Measurements from ENCODE around the gene ESPNL. TPM values are rescaled to one million over a fixed set of nuclear protein-coding genes. Genes with fewer than 3 reads are reported as not detected.

The ESPNL gene
- total and polyA plus RNA-seq, 10 donors, result 0.65 to 6.2 (median 1.7) TPM

GRCh38 chr2:238108423-238109183 is 8.5 kb downstream of the ESPNL start:
- H3K4me1 ChIP-seq, result peaks cover 15 to 40% (median 32%) of the 10 kb centered on the region in 6 donors
- TF ChIP-seq POLR2AphosphoS5 (IDR thresholded peaks at IDR 0.05) (peak in 1 of 3 donors; percentile 59), POLR2A (IDR thresholded peaks at IDR 0.05) (no peak), CTCF (IDR thresholded peaks at IDR 0.05 in 8 of 11, conservative IDR thresholded peaks at IDR 0.05 in 3 of 11) (no peak)
- H3K4me3 ChIP-seq, result peak overlapping the region in 2 of 8 donors; percentile 13 to 56
- intact Hi-C loops (cut with DNase I; ENCODE audit: low total_unique reads), result no loop called here
- H3K9me3 ChIP-seq, result peaks cover 7 to 30% (median 25%) of the 10 kb centered on the region in 8 donors
- peak overlapping the region in 4 of 8 donors; percentile 8 to 67 (median 53) for H3K27ac ChIP-seq
- H3K27me3 ChIP-seq (replicated peaks in 1 of 7), result no peaks in the 10 kb centered on the region
- DNase-seq, result peak; percentile 87
- no peaks in the 10 kb centered on the region for H3K36me3 ChIP-seq
- WGBS, 5 donors, result 38 to 59% (median 43%) methylated on average over 14 to 19 of the region's 19 CpGs

GRCh38 chr2:238113611-238114010 is 13.5 kb downstream of the ESPNL start:
- DNase-seq, result peak; percentile 31
- WGBS, 5 donors, result 93 to 96% (median 95%) methylated on average over 13 of the region's 13 CpGs
- intact Hi-C loops (cut with DNase I; ENCODE audit: low total_unique reads), result no loop called here
- H3K36me3 ChIP-seq, result no peaks in the 10 kb centered on the region
- TF ChIP-seq POLR2AphosphoS5 (IDR thresholded peaks at IDR 0.05) (no peak), CTCF (IDR thresholded peaks at IDR 0.05 in 8 of 11, conservative IDR thresholded peaks at IDR 0.05 in 3 of 11) (no peak), POLR2A (IDR thresholded peaks at IDR 0.05) (no peak)
- H3K27ac ChIP-seq, result peak overlapping the region in 1 of 8 donors; percentile 43
- no peak overlapping the region for H3K4me3 ChIP-seq
- peaks cover 3 to 22% (median 9%) of the 10 kb centered on the region in 6 donors for H3K4me1 ChIP-seq
- peaks cover 0 to 26% (median 0%) of the 10 kb centered on the region in 7 donors for H3K27me3 ChIP-seq (replicated peaks in 1 of 7)
- peaks cover 7 to 30% (median 25%) of the 10 kb centered on the region in 8 donors for H3K9me3 ChIP-seq

GRCh38 chr2:238114331-238114841 is 14.2 kb downstream of the ESPNL start:
- Histone ChIP-seq H3K36me3 (no peaks in the 10 kb centered on the region), H3K9me3 (peaks cover 7 to 30% (median 25%) of the 10 kb centered on the region in 8 donors), H3K4me3 (no peak overlapping the region), H3K27ac (peak overlapping the region in 1 of 8 donors; percentile 43), H3K4me1 (peaks cover 0 to 14% (median 1%) of the 10 kb centered on the region in 6 donors), H3K27me3 (replicated peaks in 1 of 7) (peaks cover 0 to 26% (median 0%) of the 10 kb centered on the region in 7 donors)
- WGBS, 5 donors, result 55 to 67% (median 60%) methylated on average over 16 of the region's 16 CpGs
- intact Hi-C loops (cut with DNase I; ENCODE audit: low total_unique reads), result no loop called here
- DNase-seq, result peak; percentile 80
- no peak for TF ChIP-seq CTCF (IDR thresholded peaks at IDR 0.05 in 8 of 11, conservative IDR thresholded peaks at IDR 0.05 in 3 of 11)
- TF ChIP-seq POLR2A (IDR thresholded peaks at IDR 0.05), result peak in 1 of 3 donors; percentile 8
- TF ChIP-seq POLR2AphosphoS5 (IDR thresholded peaks at IDR 0.05), result peak in 2 of 3 donors; percentile 31 to 62

Data from spleen (tissue), 11 donors.